K562 (cell line): Measurements from ENCODE around the gene HOXB3. TPM values are rescaled to one million over a fixed set of nuclear protein-coding genes. Genes with fewer than 3 reads are reported as not detected.

Experiments used
- E2F8 ChIP-seq: fragments of 450-650 bp; IDR thresholded peaks from 2 replicates; pipeline ENCODE4 v1.7.1; 2018; ENCODE audit warnings: mild to moderate bottlenecking, low read depth; ENCODE audit not compliant: partially characterized antibody
- HDAC1 ChIP-seq, 2 experiments: fragments of 450-650 bp; IDR thresholded peaks; 2 replicates each; pipeline ENCODE4 v1.6.1; 2016 to 2017; ENCODE audit warnings: inconsistent platforms in 1 of 2, mild to moderate bottlenecking in 1 of 2, moderate library complexity in 1 of 2
- LARP7 ChIP-seq: fragments of 450-650 bp; IDR thresholded peaks from 2 replicates; pipeline ENCODE4 v1.6.1; 2016
- SP2 ChIP-seq: IDR thresholded peaks from 2 replicates; pipeline ENCODE4 v1.6.1; 2011; ENCODE audit warnings: mild to moderate bottlenecking, low read depth, low read length, moderate library complexity; ENCODE audit not compliant: poor library complexity, severe bottlenecking; ENCODE audit errors: extremely low read depth
- ZBTB11 ChIP-seq, 3 experiments: fragments of 200-800 bp in 1 of 3; fragments of 250-450 bp in 1 of 3; fragments of 450-650 bp in 1 of 3; sonication (Bioruptor Pico) in 1 of 3; sonication (Bioruptor generic) in 1 of 3; formaldehyde crosslinking in 1 of 3; IDR thresholded peaks; 2 replicates each; pipeline versions ENCODE4 v1.6.1 to v1.8.0; 2016 to 2022; ENCODE audit warnings: mild to moderate bottlenecking in 2 of 3, missing genetic modification characterization in 2 of 3, missing compliant biosample characterization in 1 of 3, moderate library complexity in 1 of 3
- ZKSCAN8 ChIP-seq: fragments of 200-800 bp; sonication (Bioruptor generic); IDR thresholded peaks from 2 replicates; pipeline ENCODE4 v1.6.1; 2016; ENCODE audit warnings: missing genetic modification characterization, missing compliant biosample characterization
- polyA plus RNA-seq, 8 experiments: library from polyadenylated mRNA; depleted of rRNA in 4 of 8; stranded (reverse) in 5 of 8; unstranded in 3 of 8; fragments of >200 nt; fragmentation: Nextera tagmentation in 2 of 8; fragmentation: Illumina TruSeq in 1 of 8; extraction: Ambion mirVana in 2 of 8; extraction: Trizol in 1 of 8; gene quantifications; 2 replicates each; pipeline versions ENCODE4 v1.2.1 to v1.2.3, GENCODE V29; 2011 to 2014; ENCODE audit warnings: inconsistent platforms in 1 of 8, missing spikeins in 1 of 8
- total RNA-seq, 7 experiments: library from RNA; depleted of rRNA in 6 of 7; stranded (reverse); fragments of >200 nt in 6 of 7; fragmentation: Illumina TruSeq in 2 of 7; extraction: Trizol in 2 of 7; gene quantifications; 2 replicates each; pipeline versions ENCODE4 v1.2.1 to v1.2.3, GENCODE V29; 2011 to 2021; ENCODE audit warnings: low replicate concordance in 1 of 7

Gene HOXB3
- total and polyA plus RNA-seq, 9 of the 15 experiments (the other 6 are each of a cell fraction or from before 2014, with no cell fraction given), result 2.4 to 41.3 (median 20.2) TPM

GRCh38 chr17:48565022-48565554, 25.0 kb downstream of the HOXB3 start (continued):
- no peak for TF ChIP-seq ZBTB11 (CRISPR knock-in tag; IDR thresholded peaks at IDR 0.05)
- no peak for TF ChIP-seq LARP7
- no peak for TF ChIP-seq HDAC1 (IDR thresholded peaks at IDR 0.05)
- TF ChIP-seq SP2, result no peak
- no peak for TF ChIP-seq ZKSCAN8 (CRISPR knock-in tag)
- TF ChIP-seq E2F8, result no peak
